Dendritic cell treated with granulocyte-macrophage colony-stimulating factor and Interleukin-4, amounts not matched to agents 40 ng/mL and 50 ng/mL, for 4 days (primary cell): ENCODE results near the gene FOXO3B.
"Not testable (repeated sequence)": the region's sequence is repeated elsewhere in the genome, so short reads cannot be mapped to it uniquely, and the experiment has no call there.

Experiments used
- H3K27ac Mint-ChIP-seq: one replicate; pipeline ENCODE4 v1.8.0; 2022; ENCODE audit warnings: mild to moderate bottlenecking, mixed read lengths
- H3K27me3 Mint-ChIP-seq: one replicate; pipeline ENCODE4 v1.8.0; 2022; ENCODE audit warnings: mild to moderate bottlenecking, mixed read lengths
- H3K36me3 Mint-ChIP-seq: one replicate; pipeline ENCODE4 v1.8.0; 2022; ENCODE audit warnings: low read depth, mixed read lengths
- H3K4me1 Mint-ChIP-seq: one replicate; pipeline ENCODE4 v1.8.0; 2022; ENCODE audit warnings: low read depth, mixed read lengths
- H3K4me3 Mint-ChIP-seq: one replicate; pipeline ENCODE4 v1.8.0; 2022; ENCODE audit warnings: mild to moderate bottlenecking, moderate library complexity, mixed read lengths
- H3K9me3 Mint-ChIP-seq: one replicate; pipeline ENCODE4 v1.8.0; 2022; ENCODE audit warnings: mixed read lengths
- intact Hi-C: fragments of 100-400 bp; cut with micrococcal nuclease; formaldehyde crosslinking; loops from one replicate; pipeline ENCODE4 v1.15.0; 2022

FOXO3B gene

DNA sequence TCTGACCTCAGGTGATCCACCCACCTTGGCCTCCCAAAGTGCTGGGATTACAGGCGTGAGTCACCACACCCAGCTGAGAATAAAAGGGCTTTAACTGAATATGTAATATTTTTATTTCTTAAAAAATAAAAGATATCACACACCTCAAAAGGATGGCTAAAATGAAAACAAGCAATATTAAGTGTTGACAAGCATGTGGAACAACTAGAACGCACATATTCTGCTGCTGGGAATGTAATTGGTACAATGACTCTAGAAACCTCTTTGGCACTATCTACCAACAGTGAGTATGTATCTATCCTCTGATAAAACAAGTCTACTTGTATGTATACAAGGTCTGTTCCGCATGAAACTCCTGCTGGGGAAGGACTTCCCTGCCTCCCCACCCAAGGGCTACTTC lies 5.2 kb downstream of the FOXO3B start:
- H3K9me3 Mint-ChIP-seq, H3K4me3 Mint-ChIP-seq, H3K36me3 Mint-ChIP-seq, H3K27ac Mint-ChIP-seq, H3K4me1 Mint-ChIP-seq, H3K27me3 Mint-ChIP-seq, intact Hi-C loops: not testable (repeated sequence)

DNA sequence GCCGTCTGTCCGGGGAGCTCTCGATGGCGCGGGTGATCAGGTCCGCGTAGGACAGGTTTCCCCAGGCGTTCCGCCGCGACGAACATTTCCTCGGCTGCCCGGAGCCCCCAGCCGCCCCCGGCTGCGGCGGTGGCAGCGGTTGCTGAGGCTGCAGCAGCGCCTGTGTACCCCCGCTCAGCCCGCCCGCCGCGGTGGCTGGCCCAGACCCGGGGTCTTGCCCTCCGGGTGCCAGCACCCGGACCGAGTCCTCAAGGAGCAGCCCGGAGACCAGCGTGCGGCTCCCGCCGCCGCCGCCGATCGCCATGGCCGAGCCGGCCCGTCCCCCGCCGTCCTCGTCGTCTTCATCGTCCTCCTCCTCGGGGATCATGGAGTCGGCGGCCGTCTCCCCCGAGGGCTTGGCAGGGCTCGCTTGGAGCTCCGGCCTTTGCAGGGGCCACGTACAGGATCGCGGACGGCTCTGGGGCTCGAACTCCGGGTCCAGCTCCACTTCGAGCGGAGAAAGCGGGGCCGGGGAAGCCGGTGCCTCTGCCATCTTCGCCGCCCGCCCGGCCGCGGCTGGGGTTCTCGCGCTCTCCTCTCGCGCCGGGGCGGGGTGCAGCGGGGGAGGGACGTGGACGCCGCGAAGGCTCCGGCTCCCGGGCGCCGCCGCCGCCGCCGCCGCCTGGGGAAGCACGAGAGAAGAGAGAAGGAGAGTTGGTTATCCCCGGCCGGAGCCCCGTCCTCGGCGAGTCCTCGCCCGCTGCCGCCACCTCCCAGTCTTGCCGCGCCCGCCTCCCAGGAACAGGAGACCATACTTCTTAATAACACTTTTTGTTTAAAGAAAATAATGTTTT lies 9.5 kb downstream of the FOXO3B start:
- not testable (repeated sequence) for H3K4me3 Mint-ChIP-seq

DNA sequence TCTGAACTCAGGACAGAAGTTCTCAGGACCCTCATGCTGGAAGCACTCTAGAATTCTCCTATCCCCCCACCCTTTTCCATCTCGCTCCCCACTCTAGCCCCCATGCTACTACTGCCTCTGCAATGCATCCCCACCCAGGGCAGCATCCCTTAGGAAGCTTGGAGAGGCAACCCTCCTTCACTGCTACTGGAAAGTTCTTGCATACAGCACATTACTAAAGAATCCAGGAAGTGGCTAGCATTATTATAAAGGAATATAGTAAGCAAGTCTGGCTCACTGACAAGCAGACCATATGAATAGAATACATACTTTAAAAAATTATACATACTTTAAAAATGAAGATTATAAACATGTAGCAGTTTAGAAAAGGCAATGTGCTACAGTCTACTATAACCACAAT lies 13.5 kb downstream of the FOXO3B start:
- H3K27ac Mint-ChIP-seq, H3K4me3 Mint-ChIP-seq, intact Hi-C loops, H3K4me1 Mint-ChIP-seq, H3K36me3 Mint-ChIP-seq, H3K27me3 Mint-ChIP-seq: not testable (repeated sequence)
- peaks cover 31% of the 10 kb centered on the region for H3K9me3 Mint-ChIP-seq

More for the DNA sequence above, 9.5 kb downstream of the FOXO3B start:
- H3K27ac Mint-ChIP-seq, H3K27me3 Mint-ChIP-seq, H3K36me3 Mint-ChIP-seq, intact Hi-C loops, H3K4me1 Mint-ChIP-seq: not testable (repeated sequence)
- peaks cover 29% of the 10 kb centered on the region for H3K9me3 Mint-ChIP-seq

DNA sequence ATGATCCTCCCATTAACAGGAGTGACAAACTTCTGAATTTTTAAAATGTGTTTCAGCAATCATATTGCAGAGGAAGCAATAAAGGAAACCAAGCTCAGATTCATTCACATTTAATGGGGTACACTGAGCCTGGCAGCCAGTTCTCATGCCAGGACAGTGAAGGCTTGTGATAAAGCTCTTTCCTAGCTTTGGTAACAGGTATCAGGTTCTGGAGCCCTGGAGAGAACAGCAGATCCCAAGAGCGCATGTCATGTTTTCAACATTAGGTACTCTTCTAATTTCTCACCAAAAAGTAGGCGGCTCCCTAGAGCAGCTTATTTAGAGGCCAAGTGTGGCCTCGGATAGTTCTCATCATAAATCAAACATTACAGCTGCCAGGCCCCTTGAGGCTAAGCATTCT lies 14.6 kb downstream of the FOXO3B start:
- H3K36me3 Mint-ChIP-seq, H3K4me3 Mint-ChIP-seq, H3K27me3 Mint-ChIP-seq, intact Hi-C loops, H3K4me1 Mint-ChIP-seq, H3K27ac Mint-ChIP-seq: not testable (repeated sequence)
- peaks cover 42% of the 10 kb centered on the region for H3K9me3 Mint-ChIP-seq

DNA sequence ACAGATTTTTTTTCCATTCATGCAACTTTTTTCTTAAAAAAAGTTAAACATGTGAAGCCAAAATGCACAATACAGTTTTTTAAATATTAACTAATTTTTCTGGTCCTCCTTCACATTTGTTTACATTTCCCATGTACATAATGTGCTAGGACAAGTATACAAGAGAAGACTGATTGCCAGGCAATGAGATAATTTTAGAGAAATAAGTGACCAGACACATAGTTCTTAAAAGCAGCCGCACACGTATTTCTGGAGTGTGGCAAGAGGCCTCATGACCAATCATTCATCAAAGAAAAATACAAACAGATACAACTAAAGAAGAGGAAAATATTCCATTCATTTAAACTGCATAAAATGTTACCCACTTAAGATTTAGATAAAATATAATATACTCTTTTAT lies 15.8 kb downstream of the FOXO3B start:
- H3K9me3 Mint-ChIP-seq, result peaks cover 47% of the 10 kb centered on the region
- H3K27me3 Mint-ChIP-seq, H3K36me3 Mint-ChIP-seq, H3K27ac Mint-ChIP-seq, H3K4me1 Mint-ChIP-seq, H3K4me3 Mint-ChIP-seq, intact Hi-C loops: not testable (repeated sequence)

DNA sequence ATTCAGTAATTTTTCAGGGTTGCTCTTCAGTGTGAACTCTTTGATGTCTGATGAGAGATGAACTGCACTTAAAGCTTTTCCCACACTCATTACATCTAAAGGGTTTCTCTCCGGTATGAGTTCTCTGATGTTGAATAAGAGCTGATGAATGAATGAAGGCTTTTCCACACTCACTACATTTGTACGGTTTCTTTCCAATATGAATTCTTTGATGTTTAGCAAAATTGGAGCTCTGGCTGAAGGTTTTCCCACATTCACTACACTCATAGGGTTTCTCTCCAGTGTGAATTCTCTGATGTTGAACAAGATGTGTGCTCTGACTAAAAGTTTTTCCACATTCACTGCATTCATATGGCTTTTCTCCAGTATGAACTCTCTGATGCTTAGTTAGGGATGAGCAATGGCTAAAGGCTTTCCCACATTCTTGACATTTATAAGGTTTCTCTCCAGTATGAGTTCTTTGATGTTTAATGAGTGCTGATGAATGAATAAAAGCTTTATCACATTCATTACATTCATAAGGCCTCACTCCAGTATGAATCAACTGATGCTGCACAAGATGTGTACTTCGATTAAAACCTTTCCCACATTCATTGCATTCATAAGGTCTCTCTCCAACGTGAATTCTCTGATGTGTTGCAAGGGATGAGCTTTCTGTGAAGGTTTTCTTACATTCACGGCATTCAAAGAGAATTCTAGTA lies 20.0 kb downstream of the FOXO3B start:
- H3K36me3 Mint-ChIP-seq, H3K4me3 Mint-ChIP-seq, H3K27ac Mint-ChIP-seq, intact Hi-C loops, H3K4me1 Mint-ChIP-seq, H3K27me3 Mint-ChIP-seq: not testable (repeated sequence)
- peaks cover 30% of the 10 kb centered on the region for H3K9me3 Mint-ChIP-seq

DNA sequence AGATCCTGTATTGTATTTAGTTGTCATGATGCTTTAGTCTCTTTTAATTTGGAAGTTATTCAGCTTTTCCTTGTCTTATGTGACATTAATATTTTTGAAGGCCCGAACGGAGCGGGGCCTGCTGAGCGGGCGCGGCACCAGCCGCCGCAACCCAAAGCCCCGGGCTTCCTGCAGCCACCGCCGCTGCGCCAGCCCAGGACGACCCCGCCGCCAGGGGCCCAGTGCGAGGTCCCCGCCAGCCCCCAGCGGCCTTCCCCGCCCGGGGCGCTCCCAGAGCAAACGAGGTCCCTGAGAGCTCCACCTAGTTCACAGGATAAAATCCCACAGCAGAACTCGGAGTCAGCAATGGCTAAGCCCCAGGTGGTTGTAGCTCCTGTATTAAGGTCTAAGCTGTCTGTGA lies 32.0 kb downstream of the FOXO3B start:
- H3K27ac Mint-ChIP-seq, H3K36me3 Mint-ChIP-seq, H3K9me3 Mint-ChIP-seq, H3K4me1 Mint-ChIP-seq, intact Hi-C loops, H3K4me3 Mint-ChIP-seq: not testable (repeated sequence)
- peaks cover 12% of the 10 kb centered on the region for H3K27me3 Mint-ChIP-seq

DNA sequence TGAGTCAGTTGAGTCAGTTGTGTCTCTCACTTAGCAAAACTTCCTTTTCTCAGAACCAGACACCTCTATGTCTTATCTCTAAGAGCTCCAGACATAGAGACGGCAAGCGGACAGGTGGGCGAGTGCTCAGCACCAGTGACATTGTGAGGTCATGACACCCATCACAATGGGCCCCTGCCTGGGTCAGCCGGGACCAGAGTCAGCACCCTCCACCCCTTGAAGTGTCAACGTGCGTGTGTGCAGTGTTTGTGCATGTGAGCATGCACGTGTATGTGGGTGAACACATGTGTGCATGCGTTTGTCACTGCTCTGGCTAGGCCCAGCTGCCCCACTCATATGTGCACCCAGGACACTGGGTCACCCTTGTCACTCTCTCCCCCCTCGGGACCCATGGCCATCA lies 37.8 kb downstream of the FOXO3B start, which contains the start of gene TBC1D28:
TBC1D28 (minus strand) TSS at position 101 of the 400 bp plus-strand sequence. CDS start 3,039 bp downstream, outside the sequence.
- H3K9me3 Mint-ChIP-seq, H3K36me3 Mint-ChIP-seq, intact Hi-C loops, H3K27ac Mint-ChIP-seq, H3K4me3 Mint-ChIP-seq, H3K27me3 Mint-ChIP-seq, H3K4me1 Mint-ChIP-seq: not testable (repeated sequence)

DNA sequence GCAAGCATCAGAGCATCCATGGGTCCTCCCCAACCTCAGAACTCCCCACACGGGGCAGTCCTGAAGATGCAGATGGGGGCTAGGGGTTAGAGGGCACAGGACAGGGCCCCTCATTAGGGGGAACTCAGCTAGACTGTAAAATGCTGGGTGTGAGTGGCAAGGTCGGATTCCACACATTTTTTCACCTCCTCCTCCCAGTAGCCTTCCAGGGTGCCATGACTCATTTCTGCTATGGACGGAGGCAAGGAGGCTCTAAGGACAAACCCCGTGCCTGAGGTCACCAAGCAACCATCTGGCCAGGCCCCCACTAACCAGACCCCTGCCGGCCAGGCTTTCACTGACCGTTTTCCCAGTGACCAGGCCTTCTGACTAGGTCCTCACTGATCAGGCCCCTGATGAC lies 39.0 kb downstream of the FOXO3B start:
- H3K4me3 Mint-ChIP-seq, H3K27ac Mint-ChIP-seq, H3K27me3 Mint-ChIP-seq, H3K36me3 Mint-ChIP-seq, intact Hi-C loops, H3K9me3 Mint-ChIP-seq, H3K4me1 Mint-ChIP-seq: not testable (repeated sequence)

DNA sequence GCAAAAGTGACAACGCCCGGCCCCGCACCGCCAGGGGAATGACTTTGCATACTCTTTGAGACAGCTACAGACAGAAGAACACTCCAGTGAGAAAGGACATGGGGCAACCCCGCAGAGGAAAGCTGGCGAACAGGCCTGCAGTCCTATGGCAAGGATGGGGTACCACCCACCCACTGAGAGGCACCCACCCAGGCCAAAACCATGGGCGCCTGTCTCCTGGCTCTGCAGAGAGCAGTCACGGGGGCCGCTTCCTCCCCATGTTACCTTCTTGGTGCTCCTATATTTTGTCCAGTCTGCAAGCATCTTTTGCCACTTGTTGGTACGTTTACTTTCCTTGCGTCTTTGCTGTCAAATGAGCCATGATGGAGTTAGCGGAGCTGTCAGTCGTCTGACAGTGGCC lies 43.8 kb downstream of the FOXO3B start:
- Mint-ChIP-seq H3K27me3 (peaks cover 34% of the 10 kb centered on the region), H3K4me1 (peaks cover 10% of the 10 kb centered on the region)
- intact Hi-C loops, result not testable (repeated sequence)

DNA sequence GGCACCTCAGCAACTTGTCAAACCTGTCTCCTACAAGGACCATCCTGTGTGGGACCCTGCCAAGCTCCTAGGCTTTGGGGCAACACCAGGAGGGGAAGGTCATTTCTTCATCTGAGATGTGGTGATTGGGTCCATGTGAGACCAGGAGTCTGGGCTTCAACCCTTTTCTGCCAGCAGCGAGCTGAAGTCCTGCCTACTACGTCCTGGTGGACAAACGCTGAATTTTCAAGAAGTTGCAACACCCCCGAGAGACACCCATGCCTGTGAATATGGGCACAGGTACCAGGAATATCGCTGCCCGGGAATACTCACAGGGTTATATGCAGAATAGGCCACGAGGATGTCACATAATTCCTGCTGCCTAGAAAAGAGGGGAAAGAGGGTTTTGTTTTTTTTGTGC lies 45.9 kb downstream of the FOXO3B start:
- H3K36me3 Mint-ChIP-seq, intact Hi-C loops, H3K4me3 Mint-ChIP-seq, H3K27ac Mint-ChIP-seq, H3K9me3 Mint-ChIP-seq: not testable (repeated sequence)
- H3K27me3 Mint-ChIP-seq, result peaks cover 40% of the 10 kb centered on the region
- peaks cover 10% of the 10 kb centered on the region for H3K4me1 Mint-ChIP-seq

More for the DNA sequence above, 43.8 kb downstream of the FOXO3B start:
- H3K9me3 Mint-ChIP-seq, H3K36me3 Mint-ChIP-seq, H3K27ac Mint-ChIP-seq, H3K4me3 Mint-ChIP-seq: not testable (repeated sequence)

DNA sequence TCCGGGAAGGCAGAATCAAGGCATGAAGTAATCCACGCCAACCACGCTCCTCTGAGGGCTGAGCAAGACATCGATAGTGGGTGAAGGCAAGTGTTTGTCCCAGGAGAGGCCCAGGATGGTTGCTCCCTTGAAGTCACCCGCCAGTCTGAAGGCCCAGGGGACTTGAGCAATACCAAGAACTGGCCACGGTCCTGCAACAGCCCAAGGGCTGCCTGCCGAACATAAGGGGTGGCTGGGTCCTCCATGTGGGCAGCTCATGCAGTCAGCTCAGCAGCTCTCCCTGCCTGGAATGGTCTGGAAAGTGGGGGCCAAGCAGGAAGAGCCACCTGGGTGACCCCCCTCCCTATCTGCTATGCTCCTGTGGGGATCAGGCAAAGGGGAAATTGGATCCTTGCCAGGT lies 46.3 kb downstream of the FOXO3B start:
- Mint-ChIP-seq H3K4me1 (peaks cover 10% of the 10 kb centered on the region), H3K27me3 (peaks cover 40% of the 10 kb centered on the region)
- intact Hi-C loops, H3K4me3 Mint-ChIP-seq, H3K36me3 Mint-ChIP-seq, H3K9me3 Mint-ChIP-seq, H3K27ac Mint-ChIP-seq: not testable (repeated sequence)

DNA sequence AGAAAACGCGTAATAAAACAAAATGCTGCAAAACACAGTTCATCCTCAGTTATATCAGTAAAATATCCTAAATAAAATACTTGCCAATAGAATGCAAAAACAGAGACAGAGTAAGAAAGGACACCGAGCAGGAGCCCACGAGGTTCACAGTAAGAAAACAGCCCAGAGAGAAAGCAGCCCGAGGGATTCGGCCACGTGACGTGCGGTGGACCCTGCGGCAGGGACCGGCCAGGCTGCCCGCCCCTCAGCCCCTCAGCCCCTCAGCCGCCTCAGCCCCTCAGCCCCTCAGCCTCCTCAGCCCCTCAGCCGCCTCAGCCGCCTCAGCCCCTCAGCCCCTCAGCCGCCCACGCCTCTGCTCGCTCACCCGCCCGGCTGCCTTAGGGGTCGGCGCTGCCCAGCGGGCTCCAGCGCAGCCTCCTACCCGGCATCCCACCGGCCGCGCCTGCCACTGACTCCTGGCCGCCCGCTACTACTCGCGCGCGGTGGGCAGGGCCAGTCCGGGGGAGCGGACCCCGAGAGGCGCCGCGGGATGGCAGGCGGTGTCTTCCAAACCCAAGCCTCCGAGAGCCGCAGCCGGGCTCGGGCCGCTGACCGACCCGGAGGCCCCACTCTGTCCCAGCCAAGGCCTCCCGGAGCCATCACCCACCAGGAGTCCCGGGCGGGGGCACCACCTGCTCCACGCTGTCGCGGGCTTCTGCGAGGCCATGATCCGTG lies 47.4 kb downstream of the FOXO3B start:
- H3K36me3 Mint-ChIP-seq, intact Hi-C loops, H3K9me3 Mint-ChIP-seq, H3K4me3 Mint-ChIP-seq, H3K27ac Mint-ChIP-seq: not testable (repeated sequence)
- Mint-ChIP-seq H3K4me1 (peaks cover 10% of the 10 kb centered on the region), H3K27me3 (peaks cover 40% of the 10 kb centered on the region)
